MM.1S (cell line): ENCODE data around the gene FIBP.
"Not testable (repeated sequence)": the region's sequence is repeated elsewhere in the genome, so short reads cannot be mapped to it uniquely, and the experiment has no call there.

Experiments
- DNase-seq: peaks from one replicate; pipeline ENCODE4 v3.0.0-alpha.2; 2015
- H2AFZ ChIP-seq: fragments of 300-600 bp; sonication (generic); 2 replicates; pipeline ENCODE4 v1.6.0; 2016; ENCODE audit warnings: antibody characterized with exemption, low read length
- H3F3A ChIP-seq: fragments of 300-600 bp; sonication (generic); 2 replicates; pipeline ENCODE4 v1.6.1; 2016; ENCODE audit warnings: mild to moderate bottlenecking, antibody characterized with exemption, low read length, moderate library complexity, mixed read lengths; ENCODE audit not compliant: insufficient read depth
- H3K27ac ChIP-seq: fragments of 300-600 bp; sonication (generic); 2 replicates; pipeline ENCODE4 v1.5.1; 2016; ENCODE audit warnings: mild to moderate bottlenecking, low read length
- H3K27me3 ChIP-seq: fragments of 300-600 bp; sonication (generic); replicated peaks from 2 replicates; pipeline ENCODE4 v1.6.0; 2016; ENCODE audit warnings: low read length; ENCODE audit not compliant: insufficient read depth
- H3K36me3 ChIP-seq: fragments of 300-600 bp; sonication (generic); replicated peaks from 2 replicates; pipeline ENCODE4 v1.6.1; 2016; ENCODE audit warnings: mild to moderate bottlenecking, low read length, mixed read lengths; ENCODE audit not compliant: insufficient read depth
- H3K4me1 ChIP-seq: fragments of 300-600 bp; sonication (generic); 2 replicates; pipeline ENCODE4 v1.6.1; 2016; ENCODE audit warnings: low read length, mixed read lengths
- H3K4me2 ChIP-seq: fragments of 300-600 bp; sonication (generic); 2 replicates; pipeline ENCODE4 v1.6.0; 2016; ENCODE audit warnings: low read depth, low read length
- H3K4me3 ChIP-seq: fragments of 300-600 bp; sonication (generic); 2 replicates; pipeline ENCODE4 v1.5.1; 2016; ENCODE audit warnings: low read length, mixed read lengths
- H3K79me2 ChIP-seq: fragments of 300-600 bp; sonication (generic); 2 replicates; pipeline ENCODE4 v1.6.1; 2016; ENCODE audit warnings: mixed run types, low read length, mixed read lengths
- H3K9ac ChIP-seq: fragments of 300-600 bp; sonication (generic); 2 replicates; pipeline ENCODE4 v1.6.1; 2016; ENCODE audit warnings: low read length, mixed read lengths
- H3K9me2 ChIP-seq: fragments of 300-600 bp; sonication (generic); replicated peaks from 2 replicates; pipeline ENCODE4 v1.6.1; 2016; ENCODE audit warnings: mild to moderate bottlenecking, low read length, mixed read lengths; ENCODE audit not compliant: insufficient read depth
- H3K9me3 ChIP-seq: fragments of 300-600 bp; sonication (generic); replicated peaks from 2 replicates; pipeline ENCODE4 v1.6.1; 2016; ENCODE audit warnings: mild to moderate bottlenecking, low read length, mixed read lengths; ENCODE audit not compliant: insufficient read depth
- H4K20me1 ChIP-seq: fragments of 300-600 bp; sonication (generic); 2 replicates; pipeline ENCODE4 v1.6.1; 2016; ENCODE audit warnings: mild to moderate bottlenecking, low read length, moderate library complexity, mixed read lengths; ENCODE audit not compliant: insufficient read depth
- EZH2 ChIP-seq: fragments of 300-600 bp; sonication (generic); optimal IDR thresholded peaks from 2 replicates; pipeline ENCODE3; 2017; ENCODE audit warnings: low read depth, mild to moderate bottlenecking, antibody characterized with exemption, low read length, mixed read lengths
- EZH2phosphoT487 ChIP-seq: fragments of 300-600 bp; sonication (generic); IDR thresholded peaks from 2 replicates; pipeline ENCODE4 v1.6.1; 2018; ENCODE audit warnings: antibody characterized with exemption, low read length
- TF ChIP-seq, protein P1 (sequence below): fragments of 300-600 bp; sonication (generic); IDR thresholded peaks from 2 replicates; pipeline ENCODE4 v1.5.1; 2016; ENCODE audit warnings: antibody characterized with exemption, low read length, mixed read lengths

The FIBP gene

DNA sequence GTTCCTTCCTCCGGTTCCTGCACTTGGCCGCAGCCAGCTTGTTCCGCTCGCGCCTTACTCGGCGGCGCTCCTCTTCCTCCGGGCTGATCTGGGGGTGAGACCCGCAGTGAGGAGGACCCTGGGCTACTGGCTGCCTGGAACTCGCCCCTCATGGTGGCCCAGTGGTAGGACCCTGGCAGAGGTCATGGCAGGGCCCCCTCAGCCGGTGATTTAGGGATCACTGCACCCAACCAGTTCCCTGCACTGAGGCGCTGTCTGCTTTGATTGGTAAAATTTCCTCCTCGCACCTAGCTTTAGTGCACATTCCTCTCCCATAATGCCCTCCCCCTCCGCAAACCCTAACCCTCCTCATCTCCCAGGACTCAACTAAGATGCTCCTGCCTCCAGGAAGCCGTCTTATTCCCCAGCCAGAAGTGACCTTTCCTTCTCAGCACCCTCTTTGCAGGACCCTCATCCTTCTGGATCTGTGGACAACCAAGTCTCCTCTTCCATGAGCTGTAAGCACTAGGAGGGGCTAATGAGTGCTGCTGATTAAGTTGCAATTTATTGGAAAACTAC is 5.8 kb upstream of the FIBP start:
- TF ChIP-seq EZH2phosphoT487, result no peak
- no peak for TF ChIP-seq EZH2
- TF ChIP-seq, protein P1, sequence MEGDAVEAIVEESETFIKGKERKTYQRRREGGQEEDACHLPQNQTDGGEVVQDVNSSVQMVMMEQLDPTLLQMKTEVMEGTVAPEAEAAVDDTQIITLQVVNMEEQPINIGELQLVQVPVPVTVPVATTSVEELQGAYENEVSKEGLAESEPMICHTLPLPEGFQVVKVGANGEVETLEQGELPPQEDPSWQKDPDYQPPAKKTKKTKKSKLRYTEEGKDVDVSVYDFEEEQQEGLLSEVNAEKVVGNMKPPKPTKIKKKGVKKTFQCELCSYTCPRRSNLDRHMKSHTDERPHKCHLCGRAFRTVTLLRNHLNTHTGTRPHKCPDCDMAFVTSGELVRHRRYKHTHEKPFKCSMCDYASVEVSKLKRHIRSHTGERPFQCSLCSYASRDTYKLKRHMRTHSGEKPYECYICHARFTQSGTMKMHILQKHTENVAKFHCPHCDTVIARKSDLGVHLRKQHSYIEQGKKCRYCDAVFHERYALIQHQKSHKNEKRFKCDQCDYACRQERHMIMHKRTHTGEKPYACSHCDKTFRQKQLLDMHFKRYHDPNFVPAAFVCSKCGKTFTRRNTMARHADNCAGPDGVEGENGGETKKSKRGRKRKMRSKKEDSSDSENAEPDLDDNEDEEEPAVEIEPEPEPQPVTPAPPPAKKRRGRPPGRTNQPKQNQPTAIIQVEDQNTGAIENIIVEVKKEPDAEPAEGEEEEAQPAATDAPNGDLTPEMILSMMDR, result no peak
- no peaks in the 10 kb centered on the region for H3K9me3 ChIP-seq
- H3K4me1 ChIP-seq, result peaks cover 18% of the 10 kb centered on the region
- H4K20me1 ChIP-seq, result no peaks in the 10 kb centered on the region
- H3K9me2 ChIP-seq, result no peaks in the 10 kb centered on the region
- peaks cover 14% of the 10 kb centered on the region for H3K79me2 ChIP-seq
- peak overlapping the region; percentile 72 for H3K4me2 ChIP-seq
- no peaks in the 10 kb centered on the region for H3K36me3 ChIP-seq
- peak overlapping the region; percentile 43 for H3K4me3 ChIP-seq
- peak overlapping the region; percentile 48; the same call in 1 of the 2 replicates for H3K27ac ChIP-seq
- peaks cover 7% of the 10 kb centered on the region; the same call in 1 of the 2 replicates for H3K27me3 ChIP-seq
- H3F3A ChIP-seq, result peaks cover 22% of the 10 kb centered on the region
- peak overlapping the region; percentile 51; the same call in 1 of the 2 replicates for H3K9ac ChIP-seq
- H2AFZ ChIP-seq, result peak overlapping the region; percentile 71
- DNase-seq, result peak; percentile 25

DNA sequence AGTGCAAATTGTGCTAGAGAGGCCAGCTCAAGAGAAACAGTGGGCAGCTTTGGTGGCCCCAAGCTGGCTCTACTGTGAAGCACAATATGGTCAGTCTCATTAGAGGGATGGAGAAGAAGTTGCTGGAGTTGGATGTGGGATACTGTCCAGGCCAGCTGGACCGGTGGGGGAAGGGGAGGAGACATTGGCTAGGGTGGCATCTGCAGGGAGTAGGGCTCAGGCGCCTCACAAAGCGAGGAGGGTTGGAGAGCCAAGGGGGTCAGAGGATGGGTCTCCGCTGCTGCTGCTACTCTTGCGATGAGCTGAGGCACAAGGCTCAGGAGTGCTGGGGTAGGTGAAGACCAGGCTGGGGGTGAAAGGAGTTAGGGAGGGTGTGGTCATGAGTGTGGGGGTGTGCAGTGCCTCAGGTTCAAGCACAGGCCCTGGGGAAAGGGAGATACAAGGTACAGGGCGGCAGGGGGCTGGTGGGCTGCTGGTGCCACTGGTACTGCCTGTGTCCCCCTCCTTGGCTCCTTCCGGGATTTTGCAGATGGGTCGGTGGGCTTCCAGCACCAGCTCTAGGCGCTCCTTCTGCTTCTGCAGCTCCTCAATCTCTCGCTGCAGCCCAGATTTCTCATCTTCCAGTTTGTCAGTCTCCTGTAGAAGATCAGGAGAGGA is 4.5 kb upstream of the FIBP start:
- TF ChIP-seq, protein P1, result no peak
- TF ChIP-seq EZH2, result no peak
- TF ChIP-seq EZH2phosphoT487, result no peak

DNA sequence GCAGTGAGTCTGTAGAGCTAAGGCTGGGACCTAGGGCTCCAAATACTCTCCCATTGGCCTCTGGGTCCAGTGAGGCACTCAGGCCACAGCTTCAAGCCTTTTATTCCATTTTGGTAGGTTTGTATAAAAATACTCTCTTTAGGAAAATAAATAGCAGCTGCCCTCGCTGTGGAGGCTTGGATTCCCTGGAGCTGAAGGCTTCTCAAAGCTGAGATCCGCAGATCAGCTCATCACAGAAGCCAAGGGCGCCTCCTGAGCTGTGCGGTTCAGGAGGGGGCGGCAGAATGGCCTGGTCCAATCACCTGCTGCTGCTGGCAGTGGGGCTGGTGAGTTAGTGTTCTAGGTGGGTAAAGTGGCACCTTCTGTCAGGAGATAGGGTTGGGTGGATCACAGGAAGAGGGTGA is 3.9 kb upstream of the FIBP start:
- not testable (repeated sequence) for H3K36me3 ChIP-seq, H3K27ac ChIP-seq, H3K9ac ChIP-seq, H2AFZ ChIP-seq, H3K9me2 ChIP-seq, H3K9me3 ChIP-seq, DNase-seq, H4K20me1 ChIP-seq, H3K27me3 ChIP-seq
- Histone ChIP-seq H3K4me3 (peak overlapping the region; percentile 84), H3K4me1 (peaks cover 25% of the 10 kb centered on the region), H3F3A (peaks cover 35% of the 10 kb centered on the region), H3K79me2 (peaks cover 24% of the 10 kb centered on the region), H3K4me2 (peak overlapping the region; percentile 97)

More for the DNA sequence above, 4.5 kb upstream of the FIBP start:
- Histone ChIP-seq H3F3A (peaks cover 33% of the 10 kb centered on the region), H3K9ac (no peak overlapping the region), H3K4me3 (no peak overlapping the region), H3K4me2 (no peak overlapping the region), H3K27me3 (no peaks in the 10 kb centered on the region; the same call in 1 of the 2 replicates), H3K27ac (no peak overlapping the region), H3K79me2 (peaks cover 18% of the 10 kb centered on the region), H3K36me3 (no peaks in the 10 kb centered on the region), H4K20me1 (no peaks in the 10 kb centered on the region), H3K4me1 (peaks cover 19% of the 10 kb centered on the region), H3K9me3 (no peaks in the 10 kb centered on the region), H3K9me2 (no peaks in the 10 kb centered on the region), H2AFZ (no peak overlapping the region)
- DNase-seq, result no peak
